ENCODE measurements around the gene MAD1L1. TPM values are rescaled to one million over a fixed set of nuclear protein-coding genes. Genes with fewer than 3 reads are reported as not detected.

The MAD1L1 gene
- total RNA-seq, 1 donor from 2014 or later, result 40.9 TPM

DNA sequence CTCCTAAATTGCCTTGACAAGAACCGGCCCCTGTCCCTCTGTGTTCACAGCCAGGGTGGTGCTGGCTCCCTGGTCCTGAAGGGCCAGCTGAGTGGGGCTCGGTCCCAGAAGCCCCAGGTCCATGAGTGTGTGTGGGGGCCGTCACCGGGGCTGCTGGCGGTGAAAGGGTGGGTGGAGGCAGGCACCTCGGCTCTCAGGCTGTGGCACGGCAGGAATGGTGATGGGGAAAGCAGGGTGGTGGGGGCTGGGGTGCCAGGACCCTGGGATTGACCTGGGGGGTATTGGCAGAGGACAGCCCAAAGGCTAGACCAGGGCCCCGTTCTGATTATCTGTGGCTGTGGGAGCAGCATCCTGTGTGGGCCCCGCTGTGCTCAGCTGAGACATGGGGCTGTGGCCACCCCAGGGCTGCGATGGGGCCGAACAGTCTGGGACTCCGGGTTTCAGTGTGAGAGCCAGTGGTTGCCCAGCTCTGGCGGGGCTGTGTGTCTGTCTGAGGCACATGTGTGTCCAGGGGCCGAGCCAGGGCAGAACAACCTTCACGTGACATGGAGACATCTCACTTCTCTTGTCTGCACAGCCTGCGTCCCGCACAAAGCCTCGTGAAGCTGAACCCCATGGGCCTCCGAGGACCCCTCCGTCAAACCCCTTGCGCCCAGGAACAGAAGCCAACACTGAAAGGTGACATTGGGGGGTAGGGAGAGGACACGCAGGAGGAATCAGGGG lies 418.5 kb downstream of the MAD1L1 start:
- DNase-seq (ENCODE audit: low read depth), result no peak

DNA sequence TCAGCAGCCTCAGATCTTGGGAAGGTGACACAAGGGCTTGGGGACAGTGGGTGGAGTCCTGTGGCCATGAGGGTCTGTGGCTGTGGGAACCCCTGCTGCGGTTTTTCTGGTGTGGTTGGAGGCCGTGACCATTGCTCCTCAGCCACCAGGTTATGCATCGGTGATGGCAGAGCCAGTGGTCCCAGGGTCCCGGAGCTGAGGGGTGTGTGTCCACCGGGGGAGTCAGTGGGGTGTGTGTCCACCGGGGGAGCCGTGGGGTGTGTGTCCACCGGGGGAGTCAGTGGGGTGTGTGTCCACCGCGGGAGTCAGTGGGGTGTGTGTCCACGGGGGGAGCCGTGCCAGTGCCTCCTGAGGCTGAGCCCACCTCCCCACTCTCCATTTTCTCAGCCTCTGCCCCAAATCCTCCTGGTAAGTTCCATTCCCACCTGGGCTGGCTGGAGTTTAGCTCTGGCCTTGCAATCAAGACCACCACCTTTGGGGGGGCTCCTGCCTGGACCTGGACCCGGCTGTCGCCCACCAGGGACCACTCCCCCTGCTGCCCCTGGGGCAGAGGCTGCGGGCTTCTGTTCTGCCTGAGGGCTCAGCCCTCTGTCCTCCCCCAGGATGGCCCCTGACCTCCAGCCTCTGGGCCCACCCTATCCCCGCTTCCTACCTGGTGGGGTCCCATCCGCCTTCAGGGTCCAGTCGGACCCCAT lies 419.2 kb downstream of the MAD1L1 start:
- peak; percentile 14 for DNase-seq (ENCODE audit: low read depth)

DNA sequence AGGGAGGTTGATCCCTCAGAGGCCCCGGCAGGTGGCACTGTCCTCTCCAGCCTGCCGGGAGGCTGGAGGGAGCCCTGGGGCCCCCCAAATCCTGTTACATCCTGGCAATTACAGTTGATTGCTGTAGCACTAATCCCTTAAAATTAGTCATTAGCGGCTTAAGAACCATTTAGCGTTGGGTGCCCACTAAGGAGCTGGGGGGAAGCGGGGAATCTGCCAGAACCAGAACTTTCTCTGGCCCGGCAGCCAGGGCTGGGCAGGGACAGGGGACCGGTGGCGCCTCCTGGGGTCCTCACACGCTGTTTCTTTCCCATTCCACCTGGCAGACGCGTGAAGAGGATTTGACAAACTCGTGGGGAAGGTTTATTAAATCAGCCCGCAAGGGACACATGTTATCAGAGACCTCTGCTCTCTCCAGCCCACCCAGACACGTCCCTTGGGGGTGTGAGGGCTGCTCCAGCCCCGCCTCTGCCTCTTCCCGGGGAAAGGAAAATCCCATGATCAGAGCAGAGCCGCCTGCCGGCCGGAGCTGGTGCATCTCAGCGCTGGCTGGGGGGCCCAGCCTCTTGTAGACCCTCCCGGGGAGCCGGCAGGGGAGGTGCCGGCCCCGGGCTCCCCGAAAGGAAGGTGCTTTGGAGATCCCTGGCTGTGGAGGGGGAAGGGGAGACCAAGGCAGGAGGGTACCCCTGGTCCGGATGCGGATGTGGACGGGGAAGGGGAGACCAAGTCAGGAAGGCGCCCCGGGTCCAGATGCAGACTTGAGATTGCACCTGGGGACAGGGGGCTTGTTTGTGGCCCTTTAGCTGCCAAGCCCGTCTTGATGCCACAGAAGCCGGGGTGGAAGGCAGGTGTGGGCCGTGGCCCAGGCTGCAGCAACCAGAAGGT lies 420.0 kb downstream of the MAD1L1 start:
- peak; percentile 38 for DNase-seq (ENCODE audit: low read depth)

DNA sequence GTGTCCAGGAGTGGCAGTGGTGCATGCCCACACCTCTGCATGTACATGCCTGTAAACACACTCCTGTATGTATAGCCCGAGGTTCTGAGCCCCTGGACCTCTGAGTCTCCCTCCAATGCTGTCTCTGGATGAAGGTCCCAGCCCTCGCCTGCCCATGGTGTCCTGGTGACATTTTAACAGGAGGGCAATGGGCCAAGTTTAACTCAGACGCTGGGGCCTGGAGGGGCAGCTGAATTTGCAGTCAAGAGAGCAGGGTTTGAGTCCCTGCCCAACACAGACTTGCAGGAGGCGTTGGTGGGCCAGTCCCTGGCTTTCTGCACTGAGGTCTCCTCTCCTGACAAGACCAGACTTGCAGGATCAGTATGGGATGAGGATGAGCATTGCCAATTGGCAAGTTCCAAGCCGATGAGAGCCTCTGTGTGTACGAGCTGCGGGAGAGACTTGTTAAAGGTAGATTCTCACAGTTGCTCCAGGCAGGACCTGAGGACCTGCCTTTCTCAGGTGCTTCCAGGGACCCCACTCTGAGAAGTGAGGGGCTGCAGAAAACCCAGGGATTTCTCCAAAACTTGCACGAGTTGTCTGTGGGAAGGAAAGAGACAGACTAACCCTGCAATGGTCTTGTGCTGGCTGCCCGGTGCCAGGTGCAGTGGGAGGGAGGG lies 420.8 kb downstream of the MAD1L1 start:
- no peak for DNase-seq (ENCODE audit: low read depth)

DNA sequence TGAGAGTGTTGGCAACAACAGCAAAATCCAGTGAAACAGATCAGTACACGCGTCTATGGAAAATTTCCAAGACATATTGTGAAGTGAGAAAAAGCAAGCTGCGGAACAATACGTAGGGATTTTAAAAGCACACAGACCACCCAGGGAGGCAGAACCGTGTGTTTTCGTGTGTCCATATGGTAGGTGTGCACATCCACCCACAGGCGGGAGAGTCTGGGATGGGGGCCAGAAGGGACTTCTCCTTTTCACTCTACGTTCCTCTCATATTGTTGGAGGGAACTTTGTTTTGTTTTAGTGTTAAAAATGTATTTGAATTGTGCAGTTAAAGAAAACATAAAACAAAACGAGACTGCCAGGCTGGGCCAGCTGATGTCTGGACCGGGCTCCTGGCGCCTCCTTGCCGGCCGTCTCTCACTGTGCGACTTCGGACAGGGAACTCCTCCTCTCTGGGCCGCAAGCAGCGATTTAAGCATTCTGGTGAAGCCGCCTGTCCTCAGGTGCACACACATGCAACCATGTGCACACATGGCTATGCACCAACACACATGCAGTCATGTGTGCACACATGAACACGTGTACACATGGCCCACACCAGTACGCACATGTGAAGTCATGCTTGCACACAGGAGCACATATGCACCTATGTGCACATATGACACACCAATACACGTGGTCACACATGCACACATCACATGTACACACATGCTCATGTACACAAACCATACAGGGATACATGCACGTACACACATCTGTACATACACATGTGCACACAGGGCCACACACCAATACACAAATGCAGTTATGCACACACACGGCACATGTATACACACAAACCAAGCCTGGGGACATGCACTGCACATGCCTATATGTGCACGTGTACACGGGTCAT lies 421.5 kb downstream of the MAD1L1 start:
- no peak for DNase-seq (ENCODE audit: low read depth)

DNA sequence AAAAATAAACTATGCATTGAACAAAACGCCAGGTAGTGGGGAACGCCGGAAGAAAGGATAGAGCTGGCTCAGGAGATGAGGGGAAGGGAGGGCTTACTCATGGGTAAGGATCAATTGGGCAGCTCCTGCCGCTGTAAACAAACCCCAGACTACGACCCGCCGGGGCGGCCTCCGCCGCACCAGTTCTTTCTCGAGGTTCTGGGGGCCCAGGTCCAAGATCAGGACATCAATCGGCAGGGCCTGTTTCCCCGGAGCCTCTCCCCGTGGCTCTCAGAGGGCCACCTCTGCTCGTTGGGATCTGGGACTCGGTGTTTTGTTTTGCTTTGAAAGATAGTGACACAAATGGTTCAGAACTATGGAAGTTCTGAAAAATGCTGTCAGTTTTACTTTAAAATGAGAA lies 422.2 kb downstream of the MAD1L1 start:
- no peak for DNase-seq (ENCODE audit: low read depth)

DNA sequence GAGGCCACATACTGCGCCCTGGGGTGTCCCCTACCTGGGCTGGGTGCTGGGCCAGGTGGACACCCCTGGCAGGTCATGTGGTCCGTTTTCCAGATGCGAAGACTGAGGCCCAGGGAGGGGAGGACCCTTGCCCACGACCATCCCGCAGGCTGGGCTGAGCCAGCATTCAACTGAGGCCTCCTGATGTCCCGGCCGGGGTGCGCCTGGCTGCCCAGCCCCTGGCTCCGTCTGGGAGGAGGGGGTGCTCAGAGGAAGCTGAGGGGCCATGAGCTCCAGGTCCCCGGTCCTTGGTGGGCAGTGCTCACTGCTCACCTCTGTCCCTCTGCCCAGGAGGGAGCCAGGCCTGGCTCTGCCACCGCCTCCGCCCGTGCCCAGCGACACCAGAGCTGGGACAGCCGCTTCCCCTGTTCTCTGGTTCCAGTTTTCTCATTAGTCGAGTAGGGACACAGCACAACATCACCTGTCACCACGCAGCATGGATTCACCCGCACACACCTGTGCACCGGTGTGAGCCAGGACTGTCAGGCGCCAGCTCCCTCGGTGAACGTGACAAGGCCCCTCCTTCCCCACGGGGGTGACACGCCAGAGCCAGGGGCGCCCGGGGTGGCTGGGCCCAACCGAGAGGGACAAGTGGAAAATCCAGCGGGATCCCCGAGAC lies 423.0 kb downstream of the MAD1L1 start:
- no peak for DNase-seq (ENCODE audit: low read depth)

DNA sequence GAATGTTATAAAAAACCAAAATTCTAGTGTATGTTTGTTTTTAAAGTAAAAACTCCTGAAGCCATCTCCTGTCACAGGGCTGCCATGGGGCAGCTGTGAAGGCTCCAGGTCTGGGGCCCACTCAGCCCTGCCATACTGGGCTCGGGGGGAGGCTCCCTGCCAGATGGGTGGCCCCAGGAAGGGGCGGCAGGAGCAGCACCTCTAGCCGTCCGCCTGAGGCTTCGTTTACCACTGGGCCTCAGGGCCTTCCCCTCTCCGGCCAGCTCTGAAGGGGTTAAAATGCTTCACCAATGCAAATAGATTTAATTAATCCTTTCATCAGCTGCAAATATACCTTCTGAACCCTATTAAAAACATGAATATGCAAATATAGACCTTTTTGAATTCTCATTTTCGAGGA lies 423.7 kb downstream of the MAD1L1 start:
- DNase-seq (ENCODE audit: low read depth), result no peak

DNA sequence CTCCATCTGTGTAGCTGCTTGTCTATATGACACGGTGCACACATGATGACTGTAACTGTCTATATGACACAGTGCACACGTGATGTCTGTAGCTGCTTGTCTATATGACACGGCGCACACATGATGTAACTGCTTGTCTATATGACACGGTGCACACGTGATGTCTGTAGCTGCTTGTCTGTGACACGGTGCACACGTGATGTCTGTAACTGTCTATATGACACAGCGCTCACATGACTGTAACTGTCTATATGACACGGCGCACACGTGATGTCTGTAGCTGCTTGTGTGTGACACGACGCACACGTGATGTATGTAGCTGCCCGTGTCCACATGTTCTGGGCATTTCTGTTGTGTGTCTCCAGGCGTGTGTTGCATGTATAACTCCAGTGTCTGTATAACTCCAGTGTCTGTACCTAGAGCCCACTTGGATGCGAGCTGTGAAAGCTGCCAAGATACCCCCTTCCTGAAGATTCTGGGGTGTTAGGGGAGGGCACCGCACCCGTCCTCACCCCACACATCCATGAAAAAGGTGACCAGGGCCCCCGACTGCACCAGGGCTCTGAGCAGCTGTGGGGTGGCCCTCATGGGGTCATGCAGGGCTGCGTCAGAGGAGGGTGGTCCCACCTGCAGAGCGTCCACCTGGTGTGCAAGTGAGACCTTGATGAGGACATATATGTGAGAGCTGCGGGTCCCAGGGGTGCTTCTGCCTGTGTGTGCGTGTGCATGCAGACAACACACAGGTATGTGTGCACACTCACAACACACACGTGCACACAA lies 424.7 kb downstream of the MAD1L1 start:
- no peak for DNase-seq (ENCODE audit: low read depth)

DNA sequence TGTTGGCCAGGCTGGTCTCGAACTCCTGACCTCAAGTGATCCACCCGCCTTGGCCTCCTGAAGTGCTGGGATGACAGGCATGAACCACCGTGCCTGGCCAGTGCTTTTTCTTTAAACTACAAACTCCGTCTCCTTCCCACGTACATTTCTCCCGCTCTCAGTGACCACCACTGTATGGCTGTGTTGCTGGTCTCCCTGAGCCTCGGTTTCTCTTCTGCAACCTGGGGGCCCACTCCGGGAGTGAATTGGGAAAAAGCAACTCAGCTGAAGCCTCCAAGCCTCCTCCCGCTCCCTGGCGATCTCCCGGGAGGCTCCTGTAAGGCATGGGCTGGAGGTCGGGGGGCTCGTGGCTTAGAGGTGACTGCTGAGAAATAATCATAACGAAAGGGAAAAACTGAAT lies 426.4 kb downstream of the MAD1L1 start:
- DNase-seq (ENCODE audit: low read depth), result no peak

DNA sequence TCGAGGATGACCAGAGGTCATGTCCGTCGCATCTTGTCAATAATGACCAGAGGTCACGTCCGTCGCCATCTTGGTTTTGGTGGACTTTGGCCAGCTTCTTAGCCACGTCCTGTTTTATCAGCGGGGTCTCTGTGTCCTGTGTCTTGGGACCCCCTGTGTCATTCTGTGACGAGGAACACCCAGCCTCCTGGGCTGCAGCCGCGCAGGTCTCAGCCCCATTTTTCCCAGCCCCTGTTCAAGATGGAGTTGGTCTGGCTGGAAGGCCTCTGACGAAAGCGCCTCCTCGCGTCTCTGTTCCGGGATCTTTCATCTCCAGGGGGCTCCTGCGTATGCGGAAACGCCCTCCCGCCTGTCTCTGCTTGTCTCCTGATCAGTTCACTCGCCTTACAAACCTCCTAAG lies 428.4 kb downstream of the MAD1L1 start:
- DNase-seq (ENCODE audit: low read depth), result no peak

DNA sequence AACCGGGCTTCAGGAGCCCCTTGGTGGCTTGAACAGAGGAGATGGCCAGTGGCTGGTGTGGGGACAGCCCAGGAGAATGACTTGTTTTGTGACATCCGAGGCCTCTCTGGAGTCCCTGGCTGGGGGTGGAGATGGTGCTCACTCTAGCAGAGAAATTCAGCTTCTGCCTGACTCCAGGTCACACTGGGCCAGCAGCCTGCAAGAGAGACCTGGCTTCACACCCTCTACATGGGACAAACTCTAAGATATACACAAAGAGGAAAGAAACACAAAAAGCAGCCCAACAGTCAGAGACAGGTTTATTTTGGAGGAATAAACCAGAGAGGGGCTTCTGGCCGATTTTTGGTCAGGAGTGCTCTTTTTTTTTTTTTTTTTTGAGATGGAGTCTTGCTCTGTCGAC lies 429.8 kb downstream of the MAD1L1 start:
- no peak for DNase-seq (ENCODE audit: low read depth)

DNA sequence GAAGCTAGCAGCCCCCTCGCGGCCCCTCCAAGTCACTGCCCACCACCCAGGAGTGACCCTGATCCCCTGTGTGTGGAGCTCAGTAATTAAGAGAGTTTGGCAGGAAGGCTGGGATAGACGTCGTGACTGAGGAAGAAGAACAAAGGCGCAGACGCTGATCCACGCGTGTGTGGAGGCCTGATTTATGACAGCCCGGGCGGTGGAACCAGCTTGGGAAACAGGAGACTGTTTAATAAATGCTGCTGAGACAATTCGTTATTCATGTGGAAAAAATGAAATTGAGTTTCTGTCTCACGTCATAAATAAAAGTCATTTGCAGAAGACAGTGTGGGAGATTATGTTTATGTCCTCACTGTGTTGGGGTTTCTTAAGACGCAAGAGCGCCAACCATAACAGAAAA lies 431.8 kb downstream of the MAD1L1 start:
- DNase-seq (ENCODE audit: low read depth), result no peak

DNA sequence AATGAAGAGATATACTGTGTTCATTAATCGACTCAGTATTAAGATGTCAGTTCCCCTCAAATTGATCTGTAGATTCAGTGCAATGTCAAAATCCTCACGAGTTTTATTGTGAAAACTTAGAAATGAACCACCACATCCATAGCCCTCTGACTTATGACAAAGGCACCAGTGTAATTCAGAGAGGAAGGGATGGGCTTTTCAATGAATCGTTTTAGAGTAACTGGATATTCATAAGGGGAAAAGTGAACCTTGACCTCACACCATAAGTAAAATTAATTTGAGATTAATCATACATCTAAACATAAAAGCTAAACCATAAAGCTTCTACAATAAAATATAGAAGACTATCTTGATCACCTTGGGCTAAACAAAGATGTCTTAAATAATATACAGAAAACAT lies 434.6 kb downstream of the MAD1L1 start:
- no peak for DNase-seq (ENCODE audit: low read depth)

DNA sequence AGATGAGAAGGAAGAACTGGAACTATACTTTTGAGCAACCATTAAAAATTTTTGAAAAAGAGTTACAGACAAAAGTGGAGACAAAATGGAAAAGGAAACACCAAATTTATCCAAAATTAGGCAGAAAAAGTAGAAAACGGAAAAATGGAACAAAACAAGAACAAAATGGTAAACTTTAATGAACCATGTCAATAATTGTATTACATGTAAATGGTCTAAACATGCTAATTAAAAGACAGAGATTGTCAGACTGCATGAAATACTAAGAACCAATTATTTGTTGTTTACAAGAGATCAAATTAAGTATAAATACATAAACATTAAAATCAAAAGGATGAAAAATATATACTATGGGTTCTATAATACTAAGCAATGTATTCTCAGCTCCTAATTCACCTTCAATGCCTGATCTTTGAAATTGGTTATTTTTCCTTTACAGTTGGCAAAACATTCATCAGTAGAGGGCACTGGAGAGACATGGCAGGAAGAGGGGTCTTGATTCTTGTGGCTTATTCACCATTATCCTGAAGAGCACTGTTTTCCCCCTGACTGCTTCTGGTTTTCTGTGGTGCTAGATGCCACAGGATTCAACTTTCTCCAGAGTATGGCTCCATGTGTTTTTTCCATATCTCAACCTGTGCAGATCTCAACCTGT lies 437.7 kb downstream of the MAD1L1 start:
- no peak for DNase-seq (ENCODE audit: low read depth)

DNA sequence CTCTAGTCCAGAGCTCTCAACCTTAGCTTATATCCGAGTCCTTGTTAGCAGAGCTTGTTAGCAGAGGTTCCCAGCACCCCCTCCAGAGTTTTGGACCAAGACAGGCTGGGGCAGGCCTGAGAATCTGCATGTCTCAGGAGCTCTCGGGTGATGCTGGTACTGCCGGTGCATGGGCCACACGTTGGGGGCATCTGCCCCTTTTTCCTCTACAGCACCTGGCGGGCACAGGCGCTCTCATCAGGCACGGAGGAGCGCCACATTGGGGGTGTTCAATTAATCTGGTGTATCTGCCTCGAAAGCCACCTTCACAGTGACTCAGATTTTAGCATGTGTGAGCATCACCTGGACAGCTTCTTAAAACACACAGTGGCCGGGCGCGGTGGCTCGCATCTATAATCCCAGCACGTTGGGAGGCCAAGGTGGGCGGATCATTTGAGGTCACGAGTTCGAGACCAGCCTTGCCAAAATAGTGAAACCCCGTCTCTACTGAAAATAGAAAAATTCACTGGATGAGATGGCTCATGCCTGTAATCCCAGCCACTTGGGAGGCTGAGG lies 445.0 kb downstream of the MAD1L1 start:
- no peak for DNase-seq (ENCODE audit: low read depth)

DNA sequence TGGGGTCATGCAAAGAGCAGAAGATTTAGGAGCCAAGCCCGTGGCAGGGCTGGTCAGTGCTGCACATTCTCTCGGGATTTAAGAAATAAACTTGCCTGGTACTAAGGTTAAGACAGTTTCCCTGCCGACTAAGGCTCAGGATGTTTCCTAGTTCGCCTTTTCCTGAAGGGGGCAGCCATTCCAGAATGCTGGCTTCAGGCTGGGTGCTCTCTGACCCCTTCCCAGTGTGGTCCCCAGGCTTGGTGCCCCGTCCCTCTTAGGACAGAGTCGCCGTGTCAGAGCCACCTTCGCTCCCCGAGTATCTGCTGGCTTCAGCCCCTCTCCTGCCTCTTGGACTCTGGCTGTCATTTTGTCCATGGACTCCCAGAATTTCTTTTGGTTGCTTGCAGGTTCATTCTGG lies 445.5 kb downstream of the MAD1L1 start:
- DNase-seq (ENCODE audit: low read depth), result no peak

DNA sequence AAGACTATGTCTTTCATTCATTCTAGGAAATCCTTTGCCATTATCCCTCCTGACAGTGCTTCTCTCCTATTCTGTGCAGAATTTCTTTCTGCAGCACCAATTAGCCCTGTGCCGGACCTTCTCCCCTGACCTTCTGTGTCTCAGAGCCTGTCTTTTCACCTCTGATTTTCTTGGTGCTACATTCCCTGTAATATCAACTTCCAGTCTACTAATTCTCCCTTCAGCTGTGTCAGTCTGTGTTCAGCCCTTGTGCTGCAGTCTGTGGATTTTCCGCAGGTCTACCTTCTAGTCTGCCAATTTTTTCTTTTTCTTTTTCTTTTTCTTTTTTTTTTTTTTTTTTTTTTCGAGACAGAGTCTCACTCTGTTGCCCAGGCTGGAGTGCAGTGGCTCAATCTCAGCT lies 446.9 kb downstream of the MAD1L1 start:
- DNase-seq (ENCODE audit: low read depth), result no peak
